OCI-LY1 (cell line): ENCODE results near the gene DCAF4.

ENCODE experiments used
- EZH2 ChIP-seq: fragments of 200-600 bp; sonication (generic), shearing (Covaris generic); IDR thresholded peaks from 2 replicates; pipeline ENCODE4 v1.8.0; 2017; ENCODE audit warnings: borderline replicate concordance, mixed run types, mild to moderate bottlenecking, antibody characterized with exemption, low read length, moderate library complexity, mixed read lengths
- TF ChIP-seq, protein P1 (sequence below): fragments of 200-600 bp; sonication (generic), shearing (Covaris generic); IDR thresholded peaks from 2 replicates; pipeline ENCODE4 v1.5.1; 2017; ENCODE audit warnings: mild to moderate bottlenecking, antibody characterized with exemption, low read length, moderate library complexity, mixed read lengths

DNA sequence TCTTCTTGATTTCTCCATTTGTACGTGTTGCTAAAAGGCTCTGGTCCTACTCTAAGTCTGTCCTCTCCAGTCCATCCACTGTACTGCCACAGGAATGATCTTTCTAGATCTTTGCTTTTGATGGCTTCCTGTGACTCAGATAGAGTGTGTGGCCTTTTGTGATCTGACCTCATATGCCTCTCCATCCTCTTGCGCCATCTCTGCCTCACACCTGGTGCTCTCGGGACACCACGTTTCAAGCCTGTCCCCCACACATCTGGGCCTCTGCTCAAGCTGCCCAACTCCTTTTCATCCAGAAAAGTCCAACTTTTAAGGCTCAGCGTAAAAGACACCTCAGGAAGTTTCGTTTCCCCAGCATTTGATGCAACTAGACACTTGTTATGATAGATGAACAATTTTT lies 39.0 kb downstream of the DCAF4 start:
- TF ChIP-seq, protein P1, sequence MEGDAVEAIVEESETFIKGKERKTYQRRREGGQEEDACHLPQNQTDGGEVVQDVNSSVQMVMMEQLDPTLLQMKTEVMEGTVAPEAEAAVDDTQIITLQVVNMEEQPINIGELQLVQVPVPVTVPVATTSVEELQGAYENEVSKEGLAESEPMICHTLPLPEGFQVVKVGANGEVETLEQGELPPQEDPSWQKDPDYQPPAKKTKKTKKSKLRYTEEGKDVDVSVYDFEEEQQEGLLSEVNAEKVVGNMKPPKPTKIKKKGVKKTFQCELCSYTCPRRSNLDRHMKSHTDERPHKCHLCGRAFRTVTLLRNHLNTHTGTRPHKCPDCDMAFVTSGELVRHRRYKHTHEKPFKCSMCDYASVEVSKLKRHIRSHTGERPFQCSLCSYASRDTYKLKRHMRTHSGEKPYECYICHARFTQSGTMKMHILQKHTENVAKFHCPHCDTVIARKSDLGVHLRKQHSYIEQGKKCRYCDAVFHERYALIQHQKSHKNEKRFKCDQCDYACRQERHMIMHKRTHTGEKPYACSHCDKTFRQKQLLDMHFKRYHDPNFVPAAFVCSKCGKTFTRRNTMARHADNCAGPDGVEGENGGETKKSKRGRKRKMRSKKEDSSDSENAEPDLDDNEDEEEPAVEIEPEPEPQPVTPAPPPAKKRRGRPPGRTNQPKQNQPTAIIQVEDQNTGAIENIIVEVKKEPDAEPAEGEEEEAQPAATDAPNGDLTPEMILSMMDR: no peak
- no peak for TF ChIP-seq EZH2
